ENCODE measurements around the gene ABCA7. TPM values are rescaled to one million over a fixed set of nuclear protein-coding genes. Genes with fewer than 3 reads are reported as not detected.

Gene ABCA7
- total and polyA plus RNA-seq, 2 of the 8 experiments (the other 6 are each of a cell fraction or from before 2014, with no cell fraction given), result 10.4 to 25.6 TPM

- no peak overlapping the region for H4K91ac ChIP-seq (replicated peaks; ENCODE audit: insufficient read length, low read length)
- CTCF ChIA-PET (ENCODE audit: partially characterized antibody), result interaction anchor here (1.4 to 2.0 kb wide), 2 partner anchors 11 to 214 kb away, joined by 4 to 8 read pairs; partner anchors contain the start of gene TMEM259
Measured at GRCh38 chr19:1009041-1009980, 30.6 kb upstream of the ABCA7 start.

More at GRCh38 chr19:1009041-1009980, 30.6 kb upstream of the ABCA7 start:
- Histone ChIP-seq H2BK120ac (replicated peaks; ENCODE audit: low read depth, low read length) (no peak overlapping the region), H3K9ac (replicated peaks in 1 of 4; ENCODE audit: extremely low read depth in 1 of 4, low read depth in 3 of 4, low read length in 3 of 4) (no peak overlapping the region), H3K9me3 (ENCODE audit: insufficient read depth in 2 of 2, low read depth in 1 of 2, low read length in 1 of 2) (no peaks in the 10 kb centered on the region), H3K23me2 (ENCODE audit: low read depth, low read length) (no peaks in the 10 kb centered on the region), H3K36me3 (ENCODE audit: control insufficient read depth in 2 of 4, insufficient read depth in 4 of 4, low read length in 3 of 4) (peaks cover 8 to 56% (median 11%) of the 10 kb centered on the region in 4 experiments; a peak in 6 of 8 replicates), H3K79me2 (ENCODE audit: control insufficient read depth in 1 of 2, insufficient read depth in 2 of 2, low read length in 2 of 2) (peaks cover 0 to 13% of the 10 kb centered on the region in 2 experiments; a peak in 1 of 4 replicates), H4K5ac (ENCODE audit: insufficient read length, low read depth, low read length) (no peak overlapping the region), H3K27me3 (replicated peaks in 1 of 4; ENCODE audit: control insufficient read depth in 3 of 4, extremely low read depth in 1 of 4, insufficient read depth in 3 of 4, low read length in 3 of 4) (no peaks in the 10 kb centered on the region), H3K27ac (ENCODE audit: low read depth, low read length) (no peak overlapping the region), H3K18ac (ENCODE audit: extremely low read depth, low read length) (no peak overlapping the region), H2BK12ac (ENCODE audit: low read depth, low read length) (no peak overlapping the region), H3K4me3 (ENCODE audit: extremely low read depth in 1 of 4, insufficient read depth in 2 of 4, low read depth in 3 of 4, low read length in 4 of 4) (no peak overlapping the region), H2AFZ (ENCODE audit: low read length) (no peak overlapping the region), H3K79me1 (ENCODE audit: low read depth, low read length) (no peaks in the 10 kb centered on the region), H2AK5ac (ENCODE audit: low read depth, low read length) (no peak overlapping the region), H2BK20ac (ENCODE audit: low read length) (no peak overlapping the region), H3K56ac (replicated peaks; ENCODE audit: insufficient read length, low read depth, low read length) (no peak overlapping the region), H3K4ac (replicated peaks; ENCODE audit: insufficient read length, low read depth, low read length) (no peak overlapping the region), H2BK5ac (ENCODE audit: low read depth, low read length) (no peak overlapping the region), H3K23ac (ENCODE audit: insufficient read length) (no peak overlapping the region), H3K4me2 (ENCODE audit: insufficient read depth in 1 of 2, low read depth in 2 of 2, low read length in 2 of 2) (no peak overlapping the region), H4K20me1 (replicated peaks in 1 of 2; ENCODE audit: control insufficient read depth in 1 of 2, insufficient read depth in 2 of 2, low read length in 2 of 2) (peaks cover 2 to 13% of the 10 kb centered on the region in 2 experiments), H4K8ac (ENCODE audit: extremely low read depth, insufficient read depth, low read length) (no peak overlapping the region), H3K14ac (ENCODE audit: insufficient read length) (no peak overlapping the region), H2BK15ac (ENCODE audit: low read length) (no peak overlapping the region), H3K4me1 (replicated peaks in 1 of 4; ENCODE audit: control insufficient read depth in 3 of 4, insufficient read depth in 4 of 4, low read length in 3 of 4) (no peaks in the 10 kb centered on the region)
- 89% methylated on average over 60 of the region's 92 CpGs; no CpG with 5 or more reads in 1 of the 2 experiments for WGBS, 2 experiments (ENCODE audit: extremely low coverage in 1 of 2, insufficient coverage in 1 of 2, insufficient read length in 1 of 2, insufficient replicate concordance in 2 of 2, low coverage in 1 of 2, low lambda C conversion rate in 2 of 2, missing lambda C conversion rate in 1 of 2)
- FAIRE-seq (no peak), DNase-seq (ENCODE audit: low read depth in 1 of 2, low spot score in 2 of 2) (no peak)
- no peak for TF ChIP-seq SP2 (IDR thresholded peaks at IDR 0.05; ENCODE audit: low read length)
- TF ChIP-seq GABPA (IDR thresholded peaks at IDR 0.05; ENCODE audit: borderline replicate concordance, insufficient read depth, low read length), result peak; percentile 1; the same call in 1 of the 2 replicates
- POLR2A ChIA-PET (ENCODE audit: partially characterized antibody), result interaction anchor here (0.9 to 7.7 kb wide), 8 partner anchors 14 to 212 kb away, joined by 3 to 81 read pairs (median 5); partner anchors contain the start of genes ABCA7, CNN2 and WDR18
